Activated CD8-positive, alpha-beta T cell treated with anti-CD3 and anti-CD28 coated beads for 36 hours (primary cell): ENCODE data around the gene FAM167B. TPM values are rescaled to one million over a fixed set of nuclear protein-coding genes. Genes with fewer than 3 reads are reported as not detected.

Experiments used
- ATAC-seq: fragments of 200-7000 bp; cut with Tn5 transposase; one replicate; pipeline ENCODE4 v1.10.0; 2021; ENCODE audit warnings: mild to moderate bottlenecking, moderate library complexity
- CTCF ChIA-PET: fragments of 350-600 bp; sonication (Branson Sonifier 250); formaldehyde crosslinking; loops from one replicate; lab custom pipeline; 2021; ENCODE audit warnings: antibody characterized with exemption; lab: Charles Lee
- POLR2A ChIA-PET: fragments of 350-600 bp; sonication (Branson Sonifier 250); formaldehyde crosslinking; loops from one replicate; lab custom pipeline; 2021; ENCODE audit warnings: antibody characterized with exemption; lab: Charles Lee
- DNase-seq: peaks from one replicate; pipeline ENCODE4 v3.0.0-alpha.2; 2020
- H3K27ac Mint-ChIP-seq: one replicate; pipeline ENCODE4 v1.8.0; 2021; ENCODE audit warnings: mild to moderate bottlenecking, mixed read lengths
- H3K27me3 Mint-ChIP-seq: one replicate; pipeline ENCODE4 v1.8.0; 2021; ENCODE audit warnings: mixed read lengths
- H3K36me3 Mint-ChIP-seq: one replicate; pipeline ENCODE4 v1.8.0; 2021; ENCODE audit warnings: low read depth, mixed read lengths
- H3K4me1 Mint-ChIP-seq: one replicate; pipeline ENCODE4 v1.8.0; 2021; ENCODE audit warnings: low read depth, mixed read lengths
- H3K4me3 Mint-ChIP-seq: one replicate; pipeline ENCODE4 v1.8.0; 2021; ENCODE audit warnings: mild to moderate bottlenecking, moderate library complexity, mixed read lengths
- H3K9me3 Mint-ChIP-seq: one replicate; pipeline ENCODE4 v1.8.0; 2021; ENCODE audit warnings: mixed read lengths
- intact Hi-C: fragments of 100-400 bp; cut with micrococcal nuclease; formaldehyde crosslinking; loops from one replicate; pipeline ENCODE4 v1.10.0; 2022
- total RNA-seq, 2 experiments: library from RNA; stranded (reverse); gene quantifications; one replicate each; pipeline ENCODE4 v1.2.3, GENCODE V29; 2021
- TF ChIP-seq, protein P1 (sequence below): fragments of 200-600 bp; IDR thresholded peaks from one replicate; pipeline ENCODE4 v1.8.0; 2022; ENCODE audit warnings: antibody characterized with exemption, mild to moderate bottlenecking

Gene FAM167B
- total RNA-seq, 2 experiments from 2014 or later = 0.38 to 0.89 TPM

DNA sequence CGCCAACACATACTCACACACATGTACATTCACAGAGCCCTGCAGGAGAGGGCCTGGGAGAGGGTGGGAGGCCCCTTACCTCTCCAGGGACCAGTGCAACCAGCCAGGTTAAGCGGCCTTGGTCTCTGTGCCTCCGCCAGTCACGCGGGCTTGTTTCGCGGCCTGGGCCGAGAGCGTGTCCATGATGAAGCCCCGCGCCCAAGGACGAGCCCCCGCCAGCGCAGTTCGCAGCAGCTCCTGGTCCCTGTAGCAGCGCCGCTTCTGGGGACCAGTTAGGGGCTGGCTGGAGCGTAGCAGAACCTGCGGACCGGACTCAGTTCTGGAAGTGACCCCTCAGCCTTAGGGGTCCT, 7.3 kb upstream of the FAM167B start:
- intact Hi-C loops = no loop called here
- DNase-seq = no peak
- Mint-ChIP-seq H3K27ac (no peak overlapping the region), H3K4me1 (peaks cover 17% of the 10 kb centered on the region), H3K9me3 (no peaks in the 10 kb centered on the region), H3K4me3 (peak overlapping the region; percentile 80), H3K27me3 (no peaks in the 10 kb centered on the region), H3K36me3 (peaks cover 2% of the 10 kb centered on the region)
- ChIA-PET POLR2A (interaction anchor here (0.6 to 5.4 kb wide), 14 partner anchors 8 to 305 kb away, joined by 3 to 84 read pairs (median 4); partner anchors contain the start of genes IQCC, LCK and MARCKSL1), CTCF (interaction anchor here (1.1 to 4.3 kb wide), 6 partner anchors 8 to 161 kb away, joined by 5 to 56 read pairs (median 11); partner anchors contain the start of genes FAM167B, LCK and MARCKSL1)
- TF ChIP-seq, protein P1, sequence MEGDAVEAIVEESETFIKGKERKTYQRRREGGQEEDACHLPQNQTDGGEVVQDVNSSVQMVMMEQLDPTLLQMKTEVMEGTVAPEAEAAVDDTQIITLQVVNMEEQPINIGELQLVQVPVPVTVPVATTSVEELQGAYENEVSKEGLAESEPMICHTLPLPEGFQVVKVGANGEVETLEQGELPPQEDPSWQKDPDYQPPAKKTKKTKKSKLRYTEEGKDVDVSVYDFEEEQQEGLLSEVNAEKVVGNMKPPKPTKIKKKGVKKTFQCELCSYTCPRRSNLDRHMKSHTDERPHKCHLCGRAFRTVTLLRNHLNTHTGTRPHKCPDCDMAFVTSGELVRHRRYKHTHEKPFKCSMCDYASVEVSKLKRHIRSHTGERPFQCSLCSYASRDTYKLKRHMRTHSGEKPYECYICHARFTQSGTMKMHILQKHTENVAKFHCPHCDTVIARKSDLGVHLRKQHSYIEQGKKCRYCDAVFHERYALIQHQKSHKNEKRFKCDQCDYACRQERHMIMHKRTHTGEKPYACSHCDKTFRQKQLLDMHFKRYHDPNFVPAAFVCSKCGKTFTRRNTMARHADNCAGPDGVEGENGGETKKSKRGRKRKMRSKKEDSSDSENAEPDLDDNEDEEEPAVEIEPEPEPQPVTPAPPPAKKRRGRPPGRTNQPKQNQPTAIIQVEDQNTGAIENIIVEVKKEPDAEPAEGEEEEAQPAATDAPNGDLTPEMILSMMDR = no peak
- no peak for ATAC-seq

DNA sequence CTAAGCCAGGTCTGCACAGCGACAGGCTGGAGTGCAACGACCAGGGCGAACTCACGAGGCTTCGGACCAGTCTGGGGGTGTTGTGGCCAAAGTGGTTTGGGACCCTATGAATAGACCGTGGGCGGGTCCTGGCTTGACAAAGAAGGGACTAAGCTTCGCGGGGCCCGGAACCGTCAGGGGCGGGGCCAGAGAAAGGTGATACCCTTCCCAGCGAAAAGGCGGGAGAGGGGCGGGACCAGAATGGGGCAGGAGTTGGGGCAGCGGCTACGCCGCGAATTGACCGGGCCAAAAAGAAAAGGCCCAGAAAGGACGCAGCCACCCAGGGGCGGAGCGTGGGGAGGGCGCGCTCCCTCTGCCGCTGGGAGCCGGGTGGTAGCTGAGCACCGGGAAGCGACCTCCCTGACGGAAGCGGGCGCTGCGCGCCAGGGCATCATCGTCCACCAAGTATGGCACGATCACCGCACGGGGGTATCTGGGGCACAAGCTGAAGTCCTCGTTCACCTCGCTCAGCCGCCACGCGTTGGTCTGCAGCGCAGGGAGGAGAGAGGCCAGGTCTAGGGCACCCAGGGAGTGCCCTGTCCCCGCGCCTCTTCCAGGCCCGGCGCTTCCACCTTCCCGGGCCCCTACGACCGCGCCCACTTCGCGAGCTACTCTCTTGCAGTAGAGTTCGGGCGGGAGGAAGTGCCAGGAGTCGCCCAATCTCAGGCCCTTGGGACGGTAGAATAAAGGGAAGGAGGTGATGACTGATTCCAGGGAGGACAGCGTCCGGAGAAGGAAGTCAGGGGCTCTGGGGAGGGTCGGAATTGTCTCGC, 6.7 kb upstream of the FAM167B start:
- Mint-ChIP-seq H3K27me3 (no peaks in the 10 kb centered on the region), H3K9me3 (no peaks in the 10 kb centered on the region), H3K4me1 (peaks cover 17% of the 10 kb centered on the region), H3K27ac (peak overlapping the region; percentile 59), H3K36me3 (peaks cover 2% of the 10 kb centered on the region), H3K4me3 (peak overlapping the region; percentile 80)
- ATAC-seq = peak; percentile 65
- POLR2A ChIA-PET = interaction anchor here (0.6 to 5.4 kb wide), 22 partner anchors 9 to 96 kb away, joined by 3 to 84 read pairs (median 4); partner anchors contain the start of genes HDAC1, IQCC, LCK and MARCKSL1
- intact Hi-C loops = no loop called here
- DNase-seq = peak; percentile 67
- TF ChIP-seq, protein P1 = peak; percentile 33
- CTCF ChIA-PET = interaction anchor here (0.9 to 4.3 kb wide), 14 partner anchors 9 to 161 kb away, joined by 3 to 56 read pairs (median 6); partner anchors contain the start of genes FAM167B, HDAC1, IQCC and LCK

DNA sequence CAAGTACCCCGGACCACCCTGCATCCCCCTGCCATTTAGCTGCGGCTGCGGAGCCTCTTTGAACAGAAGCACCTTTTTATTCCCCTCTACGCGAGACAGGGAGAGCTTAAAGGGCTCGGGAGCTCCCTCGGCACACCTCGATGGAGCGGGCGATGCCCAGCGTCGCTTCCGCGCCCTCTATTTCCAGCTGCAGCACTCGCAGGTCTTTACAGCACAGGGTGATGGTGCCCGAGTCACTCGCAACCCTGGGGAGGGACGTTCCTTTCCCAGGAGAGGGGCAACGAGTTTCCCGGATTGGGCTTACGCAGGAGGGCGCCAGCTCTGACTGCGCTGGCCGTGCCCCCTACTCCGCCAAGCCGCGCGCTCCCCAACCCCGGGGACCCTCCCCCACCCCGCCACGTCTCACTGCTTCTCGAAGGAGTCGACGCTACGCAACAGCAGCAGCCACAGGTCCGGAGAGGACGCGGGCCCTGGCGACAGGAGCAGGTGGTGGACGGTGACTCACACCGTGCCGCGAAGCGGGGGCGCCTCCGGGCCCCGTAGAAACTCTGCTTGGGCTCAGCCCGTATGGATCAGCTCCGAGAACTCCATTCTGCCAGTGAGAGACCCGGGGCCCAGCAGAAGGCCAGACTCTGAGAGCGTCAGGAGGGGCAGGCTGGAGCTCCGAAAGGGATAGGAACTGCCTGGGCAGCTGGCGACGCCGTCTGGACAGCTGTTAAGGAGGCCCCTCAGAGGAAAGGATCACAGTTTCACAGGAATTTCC, 5.8 kb upstream of the FAM167B start:
- CTCF ChIA-PET = interaction anchor here (0.9 to 4.3 kb wide), 14 partner anchors 10 to 160 kb away, joined by 3 to 56 read pairs (median 6); partner anchors contain the start of genes FAM167B, HDAC1, IQCC and LCK
- intact Hi-C loops = no loop called here
- Mint-ChIP-seq H3K27me3 (no peaks in the 10 kb centered on the region), H3K4me3 (peak overlapping the region; percentile 80), H3K9me3 (no peaks in the 10 kb centered on the region), H3K36me3 (peaks cover under 1% of the 10 kb centered on the region), H3K4me1 (peaks cover 18% of the 10 kb centered on the region), H3K27ac (peak overlapping the region; percentile 59)
- ATAC-seq = peak; percentile 70
- TF ChIP-seq, protein P1 = no peak
- DNase-seq = peak; percentile 66
- POLR2A ChIA-PET = interaction anchor here (0.7 to 5.4 kb wide), 16 partner anchors 10 to 76 kb away, joined by 3 to 84 read pairs (median 4); partner anchors contain the start of genes HDAC1, IQCC and LCK

DNA sequence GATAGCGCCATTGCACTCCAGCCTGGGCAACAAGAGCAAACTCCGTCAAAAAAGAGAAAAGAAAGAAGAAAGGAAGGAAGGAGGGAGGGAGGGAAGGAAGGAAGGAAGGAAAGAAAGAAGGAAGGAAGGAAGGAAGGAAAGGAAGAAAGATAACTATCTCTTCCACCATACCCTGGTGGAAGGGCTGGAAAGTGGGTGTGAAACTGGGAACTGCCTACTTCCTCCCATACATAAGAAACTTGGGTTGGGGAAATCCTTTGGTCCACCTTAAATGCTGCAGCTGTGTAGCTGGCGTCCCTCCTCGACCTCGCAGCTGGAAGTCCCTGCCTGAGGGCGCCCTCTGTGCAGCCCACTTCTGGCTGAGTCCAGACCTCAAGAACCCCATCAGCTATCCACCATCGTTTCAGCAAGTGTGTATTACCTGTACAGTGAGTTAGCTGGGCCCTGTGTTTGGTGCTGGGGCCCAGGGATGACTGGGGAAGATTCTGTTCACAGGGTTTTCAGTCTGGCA, 4.6 kb upstream of the FAM167B start:
- DNase-seq (no peak), ATAC-seq (no peak)
- CTCF ChIA-PET = interaction anchor here (0.8 to 4.3 kb wide), 5 partner anchors 8 to 27 kb away, joined by 3 to 28 read pairs (median 4); partner anchors contain the start of gene LCK
- Mint-ChIP-seq H3K9me3 (no peaks in the 10 kb centered on the region), H3K36me3 (no peaks in the 10 kb centered on the region), H3K27me3 (no peaks in the 10 kb centered on the region), H3K4me3 (no peak overlapping the region), H3K27ac (peak overlapping the region; percentile 46), H3K4me1 (peaks cover 27% of the 10 kb centered on the region)
- POLR2A ChIA-PET = interaction anchor here (0.8 to 5.4 kb wide), 5 partner anchors 9 to 61 kb away, joined by 3 to 84 read pairs (median 4); partner anchors contain the start of gene LCK
- intact Hi-C loops = no loop called here
- TF ChIP-seq, protein P1 = no peak
